Stimulated activated CD4-positive, alpha-beta T cell treated with anti-CD3 and anti-CD28 coated beads, Interleukin-4, amount 100 ng/mL, for 24 hours (primary cell): ENCODE results near the gene DLL1.

Experiments
- DNase-seq: peaks from one replicate; pipeline ENCODE4 v3.0.0-alpha.2; 2020

Gene DLL1

GRCh38 chr6:170294813-170295509, 4.1 kb upstream of the DLL1 start:
- DNase-seq = no peak

GRCh38 chr6:170294298-170294730, 3.4 kb upstream of the DLL1 start:
- no peak for DNase-seq

- no peak for DNase-seq
Observed at GRCh38 chr6:170293341-170294231, 2.7 kb upstream of the DLL1 start.

- DNase-seq = no peak
Observed at GRCh38 chr6:170292407-170293158, 1.7 kb upstream of the DLL1 start.

GRCh38 chr6:170292111-170292406, 1.2 kb upstream of the DLL1 start:
- DNase-seq = no peak

- peak; percentile 36 for DNase-seq
Observed at GRCh38 chr6:170291271-170292110, 613 bp upstream of the DLL1 start.

- no peak for DNase-seq
Observed at GRCh38 chr6:170289951-170290295, 955 bp downstream of the DLL1 start.

GRCh38 chr6:170289180-170289931, 1.5 kb downstream of the DLL1 start:
- no peak for DNase-seq

- DNase-seq = no peak
Observed at GRCh38 chr6:170288852-170289179, 2.1 kb downstream of the DLL1 start.

GRCh38 chr6:170288091-170288631, 2.7 kb downstream of the DLL1 start:
- DNase-seq = no peak

- no peak for DNase-seq
Observed at GRCh38 chr6:170287371-170287876, 3.5 kb downstream of the DLL1 start.

GRCh38 chr6:170286934-170287265, 4.0 kb downstream of the DLL1 start:
- DNase-seq = no peak

GRCh38 chr6:170286246-170286933, 4.5 kb downstream of the DLL1 start:
- no peak for DNase-seq

- no peak for DNase-seq
Observed at GRCh38 chr6:170285482-170285881, 5.4 kb downstream of the DLL1 start.

GRCh38 chr6:170284866-170285469, 5.9 kb downstream of the DLL1 start:
- no peak for DNase-seq

- DNase-seq = no peak
Observed at GRCh38 chr6:170284126-170284773, 6.6 kb downstream of the DLL1 start.

GRCh38 chr6:170283212-170284081, 7.4 kb downstream of the DLL1 start:
- no peak for DNase-seq

GRCh38 chr6:170282512-170283158, 8.2 kb downstream of the DLL1 start:
- no peak for DNase-seq
